MG63 (cell line): ENCODE measurements around the gene SFTPB. TPM values are rescaled to one million over a fixed set of nuclear protein-coding genes. Genes with fewer than 3 reads are reported as not detected.
"Not testable (repeated sequence)": the region's sequence is repeated elsewhere in the genome, so short reads cannot be mapped to it uniquely, and the experiment has no call there.

Source experiments
- DNase-seq: peaks from one replicate; pipeline ENCODE4 v3.0.0-alpha.2; 2020
- H3K27me3 ChIP-seq: fragments of 250-450 bp; sonication (Bioruptor Pico); 2 replicates; pipeline ENCODE4 v1.5.1; 2020; ENCODE audit warnings: mild to moderate bottlenecking, moderate library complexity
- H3K36me3 ChIP-seq: fragments of 250-450 bp; sonication (Bioruptor Pico); 2 replicates; pipeline ENCODE4 v1.5.1; 2020; ENCODE audit warnings: mild to moderate bottlenecking, moderate library complexity
- H3K4me3 ChIP-seq: fragments of 250-450 bp; sonication (Bioruptor Pico); 2 replicates; pipeline ENCODE4 v1.5.1; 2020; ENCODE audit warnings: mild to moderate bottlenecking, moderate library complexity
- H3K9me3 ChIP-seq: fragments of 250-450 bp; sonication (Bioruptor Pico); 2 replicates; pipeline ENCODE4 v1.5.1; 2020; ENCODE audit warnings: mild to moderate bottlenecking, moderate library complexity
- total RNA-seq: library from RNA; depleted of rRNA; stranded (reverse); fragments of >200 nt; shearing (Covaris generic); gene quantifications from 2 replicates; pipeline ENCODE4 v1.2.3, GENCODE V29; 2014; ENCODE audit warnings: low replicate concordance; rRNA removed

Gene SFTPB
- total RNA-seq: 0.16 TPM in 1 of 2 replicates, not detected in the other

GRCh38 chr2:85668009-85668856, at the start of gene SFTPB:
Gene SFTPB (minus strand): TSS chr2:85668199. CDS start chr2:85668183, 16 bp downstream.
- no peak within 1 kb of the TSS for H3K4me3 ChIP-seq
- peak; percentile 30 for DNase-seq
- H3K27me3 ChIP-seq: no peaks in the 10 kb centered on the region
- no peaks in the 10 kb centered on the region for H3K9me3 ChIP-seq
- H3K36me3 ChIP-seq: no peaks in the 10 kb centered on the region

DNA sequence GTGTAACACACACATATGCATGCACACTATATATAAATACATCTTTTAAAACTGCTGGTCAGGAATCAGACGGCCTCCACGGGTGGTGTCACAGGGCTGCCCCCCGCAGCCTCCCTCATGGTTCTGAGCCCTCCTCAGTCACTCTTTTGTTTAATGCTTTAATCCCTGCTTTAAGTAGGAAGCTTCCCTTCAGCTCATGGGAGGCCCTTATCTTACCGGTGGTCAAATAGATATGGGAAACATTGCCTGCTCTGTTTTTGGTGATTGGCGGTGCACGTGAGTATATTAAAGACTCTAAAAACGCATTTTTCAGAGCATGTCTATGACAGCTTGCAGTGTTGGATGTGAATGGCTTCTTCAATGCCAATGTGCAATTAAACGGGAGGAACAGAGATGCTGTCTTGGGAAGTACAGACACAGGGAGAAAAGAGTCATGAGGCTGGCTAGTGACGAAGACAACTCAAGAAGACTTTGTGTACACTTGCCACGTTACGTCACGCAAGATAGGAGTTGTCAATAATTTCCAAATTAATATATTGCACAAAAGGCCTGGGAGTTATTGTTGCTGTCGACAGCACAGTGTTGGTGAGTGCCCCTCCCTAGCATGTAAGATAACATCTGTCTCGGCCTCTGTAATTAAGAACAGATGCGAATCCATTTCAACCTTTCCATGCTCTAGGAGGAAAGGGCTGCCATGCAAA, 49.5 kb upstream of the SFTPB start:
- no peak for DNase-seq
- Histone ChIP-seq H3K36me3 (no peaks in the 10 kb centered on the region), H3K9me3 (no peaks in the 10 kb centered on the region), H3K27me3 (no peaks in the 10 kb centered on the region), H3K4me3 (no peak overlapping the region)

DNA sequence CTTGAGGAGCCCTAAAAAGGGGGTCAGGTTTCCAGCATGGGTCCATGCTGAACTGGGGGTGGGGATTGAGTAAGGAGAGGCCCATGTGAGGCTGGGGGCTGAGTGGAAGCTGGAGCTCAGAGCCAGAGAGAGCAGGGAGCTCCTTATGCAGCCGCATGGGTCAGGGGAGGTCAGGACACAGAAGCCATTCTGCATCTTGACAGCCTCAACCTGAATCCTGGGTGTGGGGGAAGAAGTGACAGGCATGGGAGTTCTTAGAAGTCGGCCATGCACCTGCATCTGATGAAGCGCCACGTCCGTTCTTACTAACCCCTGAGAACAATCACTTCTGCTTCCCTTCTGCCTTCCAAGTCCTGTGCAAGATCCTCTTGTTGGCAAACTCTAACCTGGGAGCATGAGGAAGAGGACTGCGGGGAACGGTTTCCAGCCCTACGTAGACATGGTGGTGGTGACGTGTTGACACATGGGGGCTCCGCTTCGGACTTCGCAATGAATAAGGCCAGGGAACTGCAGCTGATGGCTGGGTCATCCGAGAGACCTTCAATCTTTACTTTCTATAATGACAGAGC, 48.4 kb upstream of the SFTPB start:
- Histone ChIP-seq H3K27me3 (no peaks in the 10 kb centered on the region), H3K9me3 (no peaks in the 10 kb centered on the region), H3K36me3 (no peaks in the 10 kb centered on the region), H3K4me3 (no peak overlapping the region)
- no peak for DNase-seq

DNA sequence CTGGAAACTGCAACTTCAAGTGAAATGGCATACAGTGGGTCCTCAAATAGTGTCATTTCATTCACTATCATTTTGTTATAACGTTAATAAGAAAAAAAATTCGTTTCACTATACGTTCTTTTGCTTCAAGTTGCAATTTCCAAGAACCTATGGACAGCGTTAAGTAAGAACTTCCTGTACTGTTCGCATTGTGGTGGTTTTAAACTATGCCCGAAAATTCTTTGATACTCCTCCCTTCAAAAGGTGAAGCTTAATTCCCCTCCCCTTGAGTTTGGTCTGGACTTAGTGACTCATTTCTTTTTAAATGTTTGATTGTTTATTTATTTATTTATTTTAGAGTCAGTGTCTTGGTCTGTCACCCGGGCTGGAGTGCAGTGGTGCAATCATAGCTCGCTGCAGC, 46.8 kb upstream of the SFTPB start:
- Histone ChIP-seq H3K9me3 (no peaks in the 10 kb centered on the region), H3K4me3 (no peak overlapping the region), H3K36me3 (no peaks in the 10 kb centered on the region), H3K27me3 (no peaks in the 10 kb centered on the region)
- no peak for DNase-seq

- not testable (repeated sequence) for DNase-seq, H3K27me3 ChIP-seq, H3K4me3 ChIP-seq, H3K9me3 ChIP-seq, H3K36me3 ChIP-seq
Measured at GRCh38 chr2:85714421-85714820, 46.4 kb upstream of the SFTPB start.

- DNase-seq: no peak
- H3K27me3 ChIP-seq: no peaks in the 10 kb centered on the region
- no peaks in the 10 kb centered on the region for H3K36me3 ChIP-seq
Measured at GRCh38 chr2:85713836-85714235, 45.8 kb upstream of the SFTPB start.

DNA sequence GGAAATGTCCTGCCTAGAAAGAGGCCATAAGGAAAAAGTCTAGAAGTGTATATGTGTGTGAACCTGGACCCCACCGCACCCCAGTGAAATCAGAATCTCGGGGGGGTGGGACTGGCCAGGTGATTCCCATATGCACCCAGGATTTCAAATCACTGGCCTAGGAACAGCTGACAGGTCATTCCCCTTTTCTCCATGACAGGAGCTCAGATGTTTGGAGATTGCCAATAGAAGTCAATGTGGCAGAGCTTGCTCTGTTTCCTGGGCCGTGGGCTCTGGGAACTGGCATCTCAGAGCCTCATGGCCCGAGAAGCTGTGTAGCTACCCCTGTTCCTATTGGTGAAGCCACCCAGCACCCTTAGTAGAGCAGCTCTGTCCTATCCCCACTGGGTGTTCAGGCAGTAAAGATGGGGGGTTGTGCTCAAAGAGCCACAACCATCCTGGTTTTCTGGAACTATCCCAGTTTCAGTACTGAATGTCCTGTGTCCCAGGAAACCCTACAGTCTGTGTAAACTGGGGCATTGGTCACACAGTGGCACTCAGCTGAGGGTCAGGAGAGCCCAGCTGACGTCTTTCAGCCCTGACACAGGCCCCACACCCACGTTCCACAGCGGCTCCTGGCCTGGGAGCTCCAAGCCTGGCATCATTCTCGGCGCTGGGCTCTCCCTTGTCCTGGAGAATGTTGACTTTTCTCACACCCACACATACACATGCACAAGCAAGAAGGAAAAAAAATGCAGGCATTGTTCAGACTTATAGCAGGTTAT, 45.0 kb upstream of the SFTPB start:
- DNase-seq: no peak
- no peak overlapping the region for H3K4me3 ChIP-seq

More at GRCh38 chr2:85713836-85714235, 45.8 kb upstream of the SFTPB start:
- Histone ChIP-seq H3K9me3 (no peaks in the 10 kb centered on the region), H3K4me3 (no peak overlapping the region)

GRCh38 chr2:85712336-85712735, 44.3 kb upstream of the SFTPB start:
- no peaks in the 10 kb centered on the region for H3K9me3 ChIP-seq
- no peak for DNase-seq
- no peak overlapping the region for H3K4me3 ChIP-seq
- H3K27me3 ChIP-seq: no peaks in the 10 kb centered on the region
- no peaks in the 10 kb centered on the region for H3K36me3 ChIP-seq

More for the DNA sequence above, 45.0 kb upstream of the SFTPB start:
- no peaks in the 10 kb centered on the region for H3K27me3 ChIP-seq
- H3K36me3 ChIP-seq: no peaks in the 10 kb centered on the region
- H3K9me3 ChIP-seq: no peaks in the 10 kb centered on the region

GRCh38 chr2:85711578-85712060, 43.6 kb upstream of the SFTPB start:
- no peaks in the 10 kb centered on the region for H3K9me3 ChIP-seq
- no peaks in the 10 kb centered on the region for H3K27me3 ChIP-seq
- DNase-seq: no peak
- H3K36me3 ChIP-seq: no peaks in the 10 kb centered on the region
- H3K4me3 ChIP-seq: no peak overlapping the region

DNA sequence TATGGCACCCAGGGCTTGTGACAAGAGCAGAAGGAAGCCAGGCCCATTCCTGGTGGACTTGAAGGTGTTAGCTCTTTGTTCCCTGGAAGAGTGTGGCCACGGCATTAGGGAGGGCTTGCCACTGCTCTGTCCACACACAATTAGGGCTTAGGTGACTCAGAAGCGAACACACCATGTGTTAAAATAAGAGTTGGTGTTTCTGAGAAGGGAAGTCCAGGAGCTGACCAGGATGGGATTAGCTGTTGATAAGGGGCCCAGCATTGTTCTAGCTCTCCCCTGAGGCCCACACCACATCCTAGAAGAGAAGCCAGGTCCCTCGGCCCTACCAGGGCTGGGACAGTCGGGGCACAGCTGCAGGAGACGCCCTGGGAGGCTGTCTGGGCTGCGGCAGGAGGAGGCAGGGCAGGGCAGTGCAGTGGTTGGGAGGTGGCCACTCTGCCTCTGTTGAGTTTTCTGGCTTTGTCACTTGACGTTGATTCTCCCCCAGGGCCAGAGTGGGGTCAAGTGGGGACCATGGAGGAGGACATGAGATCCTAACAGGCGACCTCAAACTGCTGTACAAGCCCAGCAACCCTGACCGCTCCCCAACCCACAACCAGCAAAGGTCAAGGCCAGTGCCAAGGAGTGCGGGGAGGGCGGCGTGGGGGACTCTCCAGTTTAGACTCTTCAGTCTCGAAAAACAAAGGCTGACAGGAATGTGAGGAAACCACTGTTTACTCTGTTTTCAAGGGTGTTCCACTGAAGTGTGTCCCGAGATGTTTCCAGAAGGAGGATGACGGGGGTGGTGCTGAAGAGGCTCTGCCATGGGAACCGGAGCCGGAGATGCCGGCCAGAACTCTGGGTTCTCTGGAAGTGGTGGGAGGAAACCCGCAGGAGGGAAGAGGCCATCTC, 42.9 kb upstream of the SFTPB start:
- no peaks in the 10 kb centered on the region for H3K36me3 ChIP-seq
- no peak overlapping the region for H3K4me3 ChIP-seq
- DNase-seq: no peak
- H3K27me3 ChIP-seq: no peaks in the 10 kb centered on the region
- no peaks in the 10 kb centered on the region for H3K9me3 ChIP-seq

GRCh38 chr2:85709401-85709811, 41.4 kb upstream of the SFTPB start:
- no peaks in the 10 kb centered on the region for H3K27me3 ChIP-seq
- H3K36me3 ChIP-seq: no peaks in the 10 kb centered on the region
- no peaks in the 10 kb centered on the region for H3K9me3 ChIP-seq
- no peak overlapping the region for H3K4me3 ChIP-seq
- no peak for DNase-seq

- no peak for DNase-seq
- H3K4me3 ChIP-seq: no peak overlapping the region
- H3K36me3 ChIP-seq: no peaks in the 10 kb centered on the region
- H3K9me3 ChIP-seq: no peaks in the 10 kb centered on the region
- H3K27me3 ChIP-seq: no peaks in the 10 kb centered on the region
Measured at GRCh38 chr2:85708641-85709040, 40.6 kb upstream of the SFTPB start.

- DNase-seq: peak; percentile 55
- Histone ChIP-seq H3K9me3 (no peaks in the 10 kb centered on the region), H3K36me3 (no peaks in the 10 kb centered on the region), H3K4me3 (no peak overlapping the region), H3K27me3 (no peaks in the 10 kb centered on the region)
Measured at GRCh38 chr2:85707304-85707703, 39.3 kb upstream of the SFTPB start.

- DNase-seq: no peak
- Histone ChIP-seq H3K36me3 (no peaks in the 10 kb centered on the region), H3K27me3 (no peaks in the 10 kb centered on the region), H3K9me3 (no peaks in the 10 kb centered on the region), H3K4me3 (no peak overlapping the region)
Measured at GRCh38 chr2:85706599-85707296, 38.7 kb upstream of the SFTPB start.

DNA sequence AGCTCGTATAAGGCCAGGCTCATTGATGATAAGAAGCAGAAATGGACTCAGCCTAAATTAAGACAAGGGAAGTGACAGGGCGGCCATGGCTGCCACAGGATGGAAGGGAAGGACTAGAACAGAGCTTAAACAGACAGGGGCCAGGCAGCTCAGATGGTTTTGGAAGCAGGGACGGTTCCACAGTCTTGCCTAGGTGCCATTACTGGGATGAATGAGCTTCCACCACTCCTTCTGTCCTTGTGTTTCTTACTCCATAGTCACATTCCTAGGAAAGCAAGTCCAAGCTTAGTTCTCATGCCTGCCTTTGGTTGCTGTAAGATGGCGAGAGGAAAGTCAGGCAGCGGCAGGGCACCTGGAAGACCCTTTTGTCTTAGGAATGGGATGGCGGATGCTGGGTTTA, 38.1 kb upstream of the SFTPB start:
- no peak for DNase-seq
- no peaks in the 10 kb centered on the region for H3K27me3 ChIP-seq

More for the DNA sequence above, 38.1 kb upstream of the SFTPB start:
- Histone ChIP-seq H3K9me3 (no peaks in the 10 kb centered on the region), H3K4me3 (no peak overlapping the region), H3K36me3 (no peaks in the 10 kb centered on the region)
